IPS DF 4.7 (cell line): ENCODE results near the gene DONSON.

Experiments
- DNase-seq: peaks from one replicate; pipeline ENCODE4 v3.0.0-alpha.2; 2013; ENCODE audit warnings: low spot score; ENCODE audit errors: extremely low read depth

The DONSON gene

GRCh38 chr21:33541756-33542639 is 46.5 kb downstream of the DONSON start, which contains the start of gene GART:
GART (minus strand) TSS chr21:33542117; CDS start chr21:33539315, 2,802 bp downstream.
- DNase-seq: no peak

GRCh38 chr21:33541105-33541711 is 47.3 kb downstream of the DONSON start:
- no peak for DNase-seq

GRCh38 chr21:33540711-33541104 is 47.8 kb downstream of the DONSON start:
- DNase-seq: no peak

GRCh38 chr21:33539616-33540015 is 48.9 kb downstream of the DONSON start:
- no peak for DNase-seq

- DNase-seq: no peak
Observed at GRCh38 chr21:33537212-33537611, 51.3 kb downstream of the DONSON start.

- no peak for DNase-seq
Observed at GRCh38 chr21:33531007-33531406, 57.5 kb downstream of the DONSON start.
